HG02870 (cell line): ENCODE data around the gene TMEM82.
"Not testable (repeated sequence)": the region's sequence is repeated elsewhere in the genome, so short reads cannot be mapped to it uniquely, and the experiment has no call there.

Source experiments
- ATAC-seq: cut with Tn5 transposase; IDR thresholded peaks from one replicate; pipeline ENCODE4 v1.9.1; 2021; ENCODE audit warnings: mild to moderate bottlenecking, moderate library complexity; ENCODE audit not compliant: unreplicated experiment

TMEM82 gene

DNA sequence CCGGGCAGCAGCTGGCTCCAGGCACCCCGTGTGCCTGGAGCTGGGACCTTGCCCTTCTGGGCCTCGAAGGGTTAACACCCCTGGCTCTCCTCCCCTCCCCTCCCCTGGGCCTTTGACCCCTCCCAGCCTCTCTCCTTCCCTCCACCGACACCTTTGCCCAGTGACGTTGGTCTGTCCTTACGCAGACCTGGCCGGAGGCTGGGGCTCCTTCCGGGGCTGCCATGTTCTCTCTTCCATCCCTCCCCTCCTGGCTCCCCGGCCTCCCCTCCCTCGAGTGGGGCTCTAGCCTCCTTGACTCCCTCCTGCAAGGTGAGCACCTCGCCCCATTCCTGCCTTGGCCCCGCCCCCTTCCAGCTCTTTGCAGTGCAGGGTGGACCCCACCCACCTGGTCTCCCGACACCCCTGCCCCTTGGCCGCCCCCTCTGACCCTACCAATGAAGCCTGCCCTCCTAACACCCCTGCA is at the start of gene TMEM82:
TSS of gene TMEM82 (plus strand) at position 161 of the 463 bp plus-strand sequence. CDS start at position 222, 61 bp downstream.
- ATAC-seq, result no peak

- ATAC-seq, result no peak
Measured at GRCh38 chr1:15693371-15693770, 48.9 kb upstream of the TMEM82 start.

DNA sequence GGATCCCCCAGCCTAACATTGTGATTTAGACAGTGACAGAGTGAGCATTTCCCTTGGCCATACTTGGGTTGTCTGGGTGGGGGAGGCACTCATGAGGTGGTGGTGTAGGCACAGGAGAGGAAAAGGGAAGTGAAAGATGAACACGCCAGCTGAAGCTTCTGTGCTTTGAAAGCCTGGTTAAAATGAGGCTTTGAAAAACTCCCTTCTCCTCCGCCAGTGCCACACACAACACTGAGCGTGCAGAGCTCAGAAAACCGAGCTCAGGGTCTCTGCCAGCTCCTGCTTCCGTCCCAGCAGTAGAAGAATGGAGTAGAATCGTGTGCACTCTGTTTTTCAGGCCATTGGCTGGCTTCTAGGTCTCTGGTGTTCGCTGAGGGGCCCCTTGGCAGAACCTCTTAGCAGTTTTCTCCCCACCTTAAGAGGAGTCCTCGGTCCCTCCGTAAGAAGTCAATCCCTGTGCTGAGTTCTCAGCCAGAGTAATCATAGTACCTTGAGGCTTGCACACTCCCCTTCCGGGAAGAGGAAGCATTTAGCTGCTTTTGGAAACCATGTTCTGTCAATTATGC is 45.3 kb upstream of the TMEM82 start:
- ATAC-seq, result peak; percentile 87

- no peak for ATAC-seq
Measured at GRCh38 chr1:15698201-15698600, 44.1 kb upstream of the TMEM82 start.

DNA sequence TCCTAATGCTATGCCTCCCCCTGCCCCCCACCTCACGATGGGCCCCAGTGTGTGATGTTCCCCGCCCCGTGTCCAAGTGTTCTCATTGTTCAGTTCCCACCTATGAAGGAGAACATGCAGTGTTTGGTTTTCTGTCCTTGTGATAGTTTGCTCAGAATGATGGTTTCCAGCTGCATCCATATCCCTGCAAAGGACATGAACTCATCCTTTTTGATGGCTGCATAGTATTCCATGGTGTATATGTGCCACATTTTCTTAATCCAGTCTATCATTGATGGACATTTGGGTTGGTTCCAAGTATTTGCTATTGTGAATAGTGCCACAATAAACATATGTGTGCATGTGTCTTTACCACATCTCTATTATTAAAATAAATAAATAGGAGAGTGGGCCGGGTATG is 43.0 kb upstream of the TMEM82 start:
- not testable (repeated sequence) for ATAC-seq

GRCh38 chr1:15700508-15700907 is 41.8 kb upstream of the TMEM82 start:
- no peak for ATAC-seq

DNA sequence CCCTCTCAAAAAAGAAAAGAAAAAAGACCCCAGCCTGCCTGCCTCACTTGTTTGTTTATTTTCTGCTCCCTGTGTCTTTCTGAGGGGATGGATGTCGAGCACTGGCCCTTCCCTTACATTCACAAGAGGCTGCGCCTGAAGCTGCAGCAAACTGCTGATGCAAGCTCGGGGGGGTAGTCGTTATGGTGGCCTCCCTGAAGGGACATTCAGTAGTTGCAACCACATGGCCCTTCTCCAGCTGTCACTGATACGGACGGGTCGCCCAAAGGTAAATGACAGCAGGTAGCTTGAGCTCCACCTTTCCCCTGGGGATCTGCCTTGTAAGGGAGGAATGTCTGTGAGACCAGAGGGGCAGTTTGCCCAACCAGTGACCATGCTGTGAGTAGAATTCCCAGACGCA is 40.5 kb upstream of the TMEM82 start:
- ATAC-seq, result no peak

DNA sequence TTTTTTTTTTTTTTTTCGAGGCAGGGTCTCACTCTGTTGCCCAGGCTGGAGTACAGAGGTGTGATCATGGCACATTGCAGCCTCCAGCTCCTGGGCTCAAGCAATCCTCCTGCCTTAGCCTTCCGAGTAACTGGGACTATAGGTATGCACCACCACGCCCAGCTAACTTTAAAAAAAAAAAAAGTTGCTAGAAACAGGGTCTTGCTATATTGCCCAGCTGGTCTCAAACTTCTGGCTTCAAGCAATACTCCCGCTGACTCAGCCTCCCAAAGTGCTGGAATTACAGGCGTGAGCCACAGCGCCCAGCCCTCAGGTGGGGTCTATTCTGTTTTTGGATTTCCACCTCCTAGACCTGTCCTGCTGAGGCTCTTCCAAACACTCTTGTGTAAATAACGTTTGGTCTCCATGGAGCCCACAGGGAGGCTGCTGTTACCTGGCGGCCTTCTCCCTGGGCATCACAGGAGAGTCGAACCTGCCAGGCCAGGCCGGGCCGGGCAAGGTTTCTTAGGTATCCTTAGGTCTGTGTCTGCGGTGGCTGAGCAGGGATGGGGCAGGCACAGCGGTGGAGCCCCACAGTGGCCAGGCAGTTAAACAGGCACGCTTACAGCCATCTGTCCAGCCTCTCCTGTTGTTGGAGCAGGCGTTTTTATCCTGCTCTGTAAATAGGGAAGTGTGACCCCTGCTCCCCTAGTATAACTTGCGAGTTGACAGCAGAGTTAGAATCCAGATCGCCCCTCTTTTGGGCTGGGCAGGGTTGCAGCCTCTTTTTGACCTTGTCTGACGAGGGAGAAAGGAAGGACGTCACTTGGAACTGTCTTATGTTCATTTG is 39.4 kb upstream of the TMEM82 start:
- no peak for ATAC-seq

GRCh38 chr1:15703562-15703961 is 38.7 kb upstream of the TMEM82 start:
- no peak for ATAC-seq

- no peak for ATAC-seq
Measured at GRCh38 chr1:15704526-15705183, 37.6 kb upstream of the TMEM82 start.

DNA sequence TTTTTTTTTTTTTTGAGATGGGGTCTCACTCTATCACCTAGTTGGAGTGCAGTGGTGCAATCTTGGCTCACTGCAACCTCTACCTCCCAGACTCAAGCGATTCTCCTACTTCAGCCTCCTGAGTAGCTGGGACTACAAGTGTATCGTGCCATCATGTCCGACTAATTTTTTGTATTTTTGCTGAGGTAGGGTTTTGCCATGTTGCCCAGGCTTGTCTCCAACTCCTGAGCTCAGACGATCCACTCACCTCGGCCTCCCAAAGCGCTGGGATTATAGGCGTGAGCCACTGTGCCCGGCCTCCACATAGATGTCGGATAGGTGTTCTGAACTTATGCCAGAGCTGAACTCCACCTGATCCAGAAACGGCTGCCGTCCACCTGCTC is 37.1 kb upstream of the TMEM82 start:
- no peak for ATAC-seq

DNA sequence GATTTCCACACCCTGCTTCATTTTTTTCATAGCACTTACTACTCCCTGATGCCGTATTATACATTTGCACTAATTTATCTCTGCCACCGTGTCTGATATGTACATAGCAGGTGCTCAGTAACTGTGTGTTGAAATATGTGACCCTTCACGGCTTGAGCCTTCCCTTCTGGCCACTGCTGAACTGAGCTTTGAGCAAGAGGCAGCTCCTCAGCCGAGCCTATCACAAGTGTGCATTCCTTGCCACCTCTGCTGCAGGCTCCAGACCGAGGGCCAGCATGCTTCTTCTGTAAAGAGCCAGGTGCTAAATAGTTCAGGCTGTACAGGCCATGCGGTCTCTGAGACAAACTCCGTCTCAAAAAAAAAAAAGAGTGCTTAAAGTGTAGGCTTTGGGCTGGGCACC is 35.5 kb upstream of the TMEM82 start:
- ATAC-seq, result no peak

GRCh38 chr1:15707239-15707925 is 34.9 kb upstream of the TMEM82 start:
- no peak for ATAC-seq

DNA sequence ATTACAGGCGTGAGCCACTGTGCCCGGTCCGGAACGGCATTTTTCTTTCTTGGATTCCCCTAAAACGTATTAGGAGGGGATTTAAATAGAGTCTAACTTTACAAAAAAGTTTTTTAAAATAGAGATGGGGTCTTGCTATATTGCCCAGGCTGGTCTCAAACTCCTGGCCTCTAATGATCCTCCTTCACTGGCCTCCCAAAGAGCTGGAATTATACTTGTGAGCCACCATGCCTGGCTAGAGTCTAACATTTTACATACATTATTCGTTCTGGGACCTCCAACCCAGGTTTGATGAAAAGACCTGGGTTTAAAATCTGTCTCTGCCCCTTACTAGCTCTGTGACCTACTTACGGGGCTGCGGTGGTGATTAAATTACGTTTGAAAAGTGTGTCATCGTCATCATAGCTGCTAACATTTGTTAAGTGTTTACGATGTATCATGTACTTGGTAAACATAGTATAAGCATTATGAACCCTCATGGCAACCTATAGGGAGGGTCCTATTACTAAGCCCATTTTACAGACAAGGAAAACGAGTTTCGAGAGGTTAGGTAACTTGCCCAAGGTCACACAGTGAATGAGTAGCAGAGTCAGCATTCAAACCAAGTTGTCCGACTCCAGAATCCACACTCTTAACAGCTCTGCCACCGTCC is 33.7 kb upstream of the TMEM82 start:
- no peak for ATAC-seq

GRCh38 chr1:15709226-15709625 is 33.1 kb upstream of the TMEM82 start:
- ATAC-seq, result no peak

- ATAC-seq, result no peak
Measured at GRCh38 chr1:15712168-15712567, 30.1 kb upstream of the TMEM82 start.

DNA sequence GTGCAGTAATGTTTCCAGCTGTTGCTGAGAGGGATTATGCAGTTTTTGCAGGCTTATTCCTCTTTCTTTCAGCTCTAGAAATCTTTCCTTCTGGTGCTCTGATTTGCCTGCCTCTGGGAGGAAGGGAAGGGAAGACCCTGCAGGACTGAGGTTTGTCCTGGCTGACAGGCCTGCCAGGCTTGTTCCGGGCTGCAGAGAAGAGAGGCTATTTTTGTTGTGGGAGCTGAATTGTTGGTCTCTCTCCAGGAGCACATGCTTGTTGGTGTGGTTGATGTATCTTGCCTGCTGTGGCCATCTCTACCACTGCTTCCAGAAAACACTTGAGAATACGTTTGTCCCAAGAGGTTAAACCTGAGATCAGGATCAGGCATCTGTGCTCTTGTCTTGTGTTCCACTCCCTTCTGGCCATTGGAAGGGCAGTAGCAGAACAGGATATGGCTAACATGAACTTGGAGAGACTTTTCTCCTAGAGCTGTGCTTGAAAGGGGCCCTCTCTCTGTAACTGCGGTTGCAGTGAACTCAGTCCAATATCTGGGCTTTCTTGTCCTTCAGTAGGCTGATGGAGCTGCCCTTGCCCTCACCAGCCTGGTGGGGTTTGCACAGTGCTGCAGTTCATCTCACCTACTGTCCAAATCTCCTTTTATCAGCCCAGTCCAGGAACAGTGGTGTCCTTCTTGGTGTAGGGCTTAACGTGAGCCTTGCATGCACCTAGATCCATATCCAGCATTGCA is 27.7 kb upstream of the TMEM82 start:
- ATAC-seq, result no peak

DNA sequence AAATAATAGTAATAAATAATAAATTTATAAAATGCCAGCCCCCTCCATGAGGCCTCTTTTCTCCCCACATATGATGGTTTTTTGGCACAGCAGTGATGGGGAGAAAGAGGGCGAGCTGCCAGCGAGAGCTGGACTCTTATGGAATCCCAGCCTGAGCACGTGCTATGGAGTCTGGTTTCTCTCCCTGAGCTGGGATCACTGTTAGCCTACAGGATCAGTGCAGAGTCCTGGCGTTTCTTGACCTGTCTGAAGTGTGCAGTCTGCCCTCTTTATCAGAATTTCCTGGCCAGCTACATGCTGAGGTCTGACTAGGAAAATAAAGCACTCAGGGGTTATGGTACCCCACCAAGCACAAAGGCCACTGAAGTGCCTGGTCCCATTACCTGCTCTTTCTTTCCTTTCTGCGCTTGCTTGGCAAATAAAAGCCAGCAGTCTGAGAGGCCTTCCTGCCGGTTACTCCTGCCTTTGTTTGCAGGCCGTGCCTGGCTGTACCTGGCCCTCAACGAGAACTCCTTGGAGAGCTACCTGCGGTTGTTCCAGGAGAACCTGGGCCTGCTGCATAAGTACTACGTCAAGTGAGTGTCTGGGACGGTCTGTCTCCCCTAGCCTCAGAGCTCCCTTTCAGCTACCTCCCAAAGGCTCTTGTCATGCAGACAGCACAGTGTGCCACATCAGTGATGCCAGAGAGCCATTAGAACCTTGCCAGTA is 24.7 kb upstream of the TMEM82 start:
- ATAC-seq, result no peak

DNA sequence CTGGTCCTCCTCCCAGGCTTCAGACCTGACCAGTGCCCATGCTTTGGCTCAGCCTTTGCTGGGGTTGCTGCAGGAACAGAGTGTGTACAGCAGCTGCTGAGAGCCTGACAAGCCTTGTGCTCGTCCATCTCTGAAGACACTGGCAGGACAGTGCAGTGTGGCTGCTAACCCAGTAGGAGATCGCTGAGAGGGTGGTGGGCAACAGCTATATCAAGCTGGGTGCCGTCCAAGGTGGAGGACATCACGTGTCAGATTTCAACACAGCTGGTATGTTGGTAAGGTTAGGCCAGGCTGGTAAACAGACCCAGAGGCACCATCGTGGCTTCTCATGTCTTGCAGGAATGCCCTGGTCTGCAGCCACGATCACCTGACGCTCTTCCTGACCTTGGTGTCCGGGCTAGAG is 24.1 kb upstream of the TMEM82 start:
- no peak for ATAC-seq
